ENCODE measurements around the gene ACP5.

ACP5 gene

DNA sequence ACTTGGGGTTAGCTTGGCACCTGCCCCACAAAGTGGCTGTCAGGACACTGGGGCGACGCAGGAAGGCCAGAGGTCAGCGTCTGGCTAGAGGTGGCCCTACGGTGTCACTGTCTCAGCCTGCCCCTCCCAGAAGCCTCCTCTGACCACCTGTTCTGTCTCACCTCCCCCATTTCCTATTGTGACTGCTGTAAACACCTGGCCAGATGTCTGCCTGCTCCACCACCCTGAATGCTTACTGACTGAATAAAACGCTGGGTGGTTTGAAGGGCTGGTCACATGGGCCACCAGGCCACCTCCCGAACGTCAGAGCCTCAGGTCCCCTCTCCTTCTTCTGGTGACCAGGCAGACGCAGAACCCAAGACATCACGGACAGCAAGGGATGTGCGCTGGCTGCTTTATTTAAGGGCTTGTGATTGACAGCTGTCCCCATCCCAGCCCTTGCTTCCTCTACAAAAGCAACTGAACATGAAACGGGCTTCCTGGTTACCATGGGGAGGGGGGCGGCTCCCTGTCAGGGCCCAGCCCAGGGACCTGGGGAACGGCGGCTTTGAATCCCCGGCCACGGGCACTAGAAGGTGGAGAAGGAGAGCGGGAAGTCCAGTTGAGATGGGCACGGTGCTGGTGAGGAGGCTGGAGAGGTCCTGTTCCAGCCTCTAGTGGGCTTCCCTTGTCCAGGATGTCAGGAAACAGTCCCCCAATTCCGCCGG, 24.6 kb downstream of the ACP5 start:
- Histone ChIP-seq H3K9ac (ENCODE audit: low read depth, low read length, poor library complexity, severe bottlenecking) (no peak overlapping the region), H3K9me3 (ENCODE audit: insufficient read depth, low read depth, low read length) (no peaks in the 10 kb centered on the region), H3K36me3 (ENCODE audit: insufficient read depth, low read length) (peaks cover 9% of the 10 kb centered on the region; the same call in 1 of the 2 replicates), H3K27me3 (ENCODE audit: insufficient read depth, low read length, poor library complexity, severe bottlenecking) (no peaks in the 10 kb centered on the region), H4K20me1 (ENCODE audit: insufficient read depth, low read length, poor library complexity, severe bottlenecking) (peaks cover 3% of the 10 kb centered on the region), H2AFZ (ENCODE audit: low read length) (no peak overlapping the region), H3K4me3 (ENCODE audit: low read length, poor library complexity, severe bottlenecking) (no peak overlapping the region), H3K4me1 (ENCODE audit: insufficient read depth, low read length, poor library complexity, severe bottlenecking) (peaks cover 2% of the 10 kb centered on the region), H3K79me2 (ENCODE audit: insufficient read depth, low read length) (peaks cover 25% of the 10 kb centered on the region), H3K4me2 (ENCODE audit: low read depth, low read length, poor library complexity, severe bottlenecking) (no peak overlapping the region), H3F3A (ENCODE audit: low read depth) (no peaks in the 10 kb centered on the region), H3K9me2 (replicated peaks; ENCODE audit: low read depth, low read length) (no peaks in the 10 kb centered on the region)
- no peak for TF ChIP-seq EZH2phosphoT487 (IDR thresholded peaks at IDR 0.05; ENCODE audit: borderline replicate concordance)
- TF ChIP-seq, protein P1, sequence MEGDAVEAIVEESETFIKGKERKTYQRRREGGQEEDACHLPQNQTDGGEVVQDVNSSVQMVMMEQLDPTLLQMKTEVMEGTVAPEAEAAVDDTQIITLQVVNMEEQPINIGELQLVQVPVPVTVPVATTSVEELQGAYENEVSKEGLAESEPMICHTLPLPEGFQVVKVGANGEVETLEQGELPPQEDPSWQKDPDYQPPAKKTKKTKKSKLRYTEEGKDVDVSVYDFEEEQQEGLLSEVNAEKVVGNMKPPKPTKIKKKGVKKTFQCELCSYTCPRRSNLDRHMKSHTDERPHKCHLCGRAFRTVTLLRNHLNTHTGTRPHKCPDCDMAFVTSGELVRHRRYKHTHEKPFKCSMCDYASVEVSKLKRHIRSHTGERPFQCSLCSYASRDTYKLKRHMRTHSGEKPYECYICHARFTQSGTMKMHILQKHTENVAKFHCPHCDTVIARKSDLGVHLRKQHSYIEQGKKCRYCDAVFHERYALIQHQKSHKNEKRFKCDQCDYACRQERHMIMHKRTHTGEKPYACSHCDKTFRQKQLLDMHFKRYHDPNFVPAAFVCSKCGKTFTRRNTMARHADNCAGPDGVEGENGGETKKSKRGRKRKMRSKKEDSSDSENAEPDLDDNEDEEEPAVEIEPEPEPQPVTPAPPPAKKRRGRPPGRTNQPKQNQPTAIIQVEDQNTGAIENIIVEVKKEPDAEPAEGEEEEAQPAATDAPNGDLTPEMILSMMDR (conservative IDR thresholded peaks at IDR 0.05; ENCODE audit: low read length): no peak

GRCh38 chr19:11551603-11552235, 25.7 kb downstream of the ACP5 start:
- Histone ChIP-seq H3K9ac (ENCODE audit: low read depth, low read length, poor library complexity, severe bottlenecking) (no peak overlapping the region), H3K4me2 (ENCODE audit: low read depth, low read length, poor library complexity, severe bottlenecking) (no peak overlapping the region), H3K9me2 (replicated peaks; ENCODE audit: low read depth, low read length) (no peaks in the 10 kb centered on the region), H4K20me1 (ENCODE audit: insufficient read depth, low read length, poor library complexity, severe bottlenecking) (no peaks in the 10 kb centered on the region), H3K27me3 (ENCODE audit: insufficient read depth, low read length, poor library complexity, severe bottlenecking) (no peaks in the 10 kb centered on the region), H3K4me3 (ENCODE audit: low read length, poor library complexity, severe bottlenecking) (no peak overlapping the region), H3K36me3 (ENCODE audit: insufficient read depth, low read length) (peaks cover 9% of the 10 kb centered on the region; the same call in 1 of the 2 replicates), H2AFZ (ENCODE audit: low read length) (no peak overlapping the region), H3K9me3 (ENCODE audit: insufficient read depth, low read depth, low read length) (no peaks in the 10 kb centered on the region), H3K79me2 (ENCODE audit: insufficient read depth, low read length) (peaks cover 15% of the 10 kb centered on the region; the same call in 1 of the 2 replicates), H3F3A (ENCODE audit: low read depth) (no peaks in the 10 kb centered on the region), H3K4me1 (ENCODE audit: insufficient read depth, low read length, poor library complexity, severe bottlenecking) (no peaks in the 10 kb centered on the region)
- TF ChIP-seq, protein P1 (conservative IDR thresholded peaks at IDR 0.05; ENCODE audit: low read length): peak; percentile 60
- no peak for TF ChIP-seq EZH2phosphoT487 (IDR thresholded peaks at IDR 0.05; ENCODE audit: borderline replicate concordance)

- H3K4me1 ChIP-seq (ENCODE audit: insufficient read depth, low read length, poor library complexity, severe bottlenecking): no peaks in the 10 kb centered on the region
- H2AFZ ChIP-seq (ENCODE audit: low read length): no peak overlapping the region
- no peak overlapping the region for H3K4me3 ChIP-seq (ENCODE audit: low read length, poor library complexity, severe bottlenecking)
- no peaks in the 10 kb centered on the region for H3K9me3 ChIP-seq (ENCODE audit: insufficient read depth, low read depth, low read length)
- TF ChIP-seq, protein P1 (conservative IDR thresholded peaks at IDR 0.05; ENCODE audit: low read length): no peak
- TF ChIP-seq EZH2phosphoT487 (IDR thresholded peaks at IDR 0.05; ENCODE audit: borderline replicate concordance): no peak
- no peaks in the 10 kb centered on the region for H3K9me2 ChIP-seq (replicated peaks; ENCODE audit: low read depth, low read length)
- H4K20me1 ChIP-seq (ENCODE audit: insufficient read depth, low read length, poor library complexity, severe bottlenecking): no peaks in the 10 kb centered on the region
- no peaks in the 10 kb centered on the region for H3K27me3 ChIP-seq (ENCODE audit: insufficient read depth, low read length, poor library complexity, severe bottlenecking)
- H3F3A ChIP-seq (ENCODE audit: low read depth): no peaks in the 10 kb centered on the region
- H3K36me3 ChIP-seq (ENCODE audit: insufficient read depth, low read length): peaks cover 9% of the 10 kb centered on the region; the same call in 1 of the 2 replicates
- H3K9ac ChIP-seq (ENCODE audit: low read depth, low read length, poor library complexity, severe bottlenecking): no peak overlapping the region
- H3K79me2 ChIP-seq (ENCODE audit: insufficient read depth, low read length): peaks cover 1% of the 10 kb centered on the region; the same call in 1 of the 2 replicates
- H3K4me2 ChIP-seq (ENCODE audit: low read depth, low read length, poor library complexity, severe bottlenecking): no peak overlapping the region
Observed at GRCh38 chr19:11550265-11550664, 27.2 kb downstream of the ACP5 start.
